CD4-positive, alpha-beta memory T cell (primary cell): ENCODE results near the gene ADM2. TPM values are rescaled to one million over a fixed set of nuclear protein-coding genes. Genes with fewer than 3 reads are reported as not detected.

Source experiments
- CTCF ChIA-PET: fragments of 350-600 bp; sonication (Branson Sonifier 250); formaldehyde crosslinking; loops from one replicate; lab custom pipeline; 2021; ENCODE audit warnings: inconsistent platforms; ENCODE audit not compliant: partially characterized antibody; lab: Charles Lee
- POLR2A ChIA-PET: fragments of 350-600 bp; sonication (Branson Sonifier 250); formaldehyde crosslinking; loops from one replicate; lab custom pipeline; 2021; ENCODE audit not compliant: partially characterized antibody; lab: Charles Lee
- DNase-seq, 5 donors: peaks; one replicate each; pipeline versions ENCODE4 v3.0.0 to v3.0.0-alpha.2; 2020 to 2022; ENCODE audit warnings: mixed read lengths in 1 of 5
- H3K27ac ChIP-seq: one replicate; pipeline ENCODE4 v1.7.0; 2013; ENCODE audit warnings: low read depth, low read length
- H3K27me3 ChIP-seq: 2 replicates; pipeline ENCODE4 v1.7.0; 2013; ENCODE audit warnings: mild to moderate bottlenecking, low read length, moderate library complexity; ENCODE audit not compliant: insufficient read depth
- H3K36me3 ChIP-seq: 2 replicates; pipeline ENCODE4 v1.7.0; 2013; ENCODE audit warnings: mild to moderate bottlenecking, low read length, moderate library complexity; ENCODE audit not compliant: insufficient read depth
- H3K4me1 ChIP-seq: 2 replicates; pipeline ENCODE4 v1.7.0; 2013; ENCODE audit warnings: mild to moderate bottlenecking, low read length, moderate library complexity; ENCODE audit not compliant: insufficient read depth
- H3K4me3 ChIP-seq, 2 donors: one replicate each; pipeline ENCODE4 v1.7.0; 2013; ENCODE audit warnings: low read length in 2 of 2, mild to moderate bottlenecking in 1 of 2
- H3K9me3 ChIP-seq, 2 donors: one replicate each; pipeline ENCODE4 v1.7.0; 2013; ENCODE audit warnings: low read length in 2 of 2, control low read depth in 1 of 2; ENCODE audit not compliant: control insufficient read depth in 1 of 2
- H3K27ac Mint-ChIP-seq, 7 donors: one replicate each; pipeline ENCODE4 v1.8.0; 2020 to 2021; ENCODE audit warnings: mixed read lengths in 7 of 7, mild to moderate bottlenecking in 6 of 7, inconsistent platforms in 3 of 7, moderate library complexity in 3 of 7
- H3K27me3 Mint-ChIP-seq, 2 donors: one replicate each; pipeline ENCODE4 v1.8.0; 2020 to 2021; ENCODE audit warnings: mixed read lengths in 2 of 2
- H3K36me3 Mint-ChIP-seq, 2 donors: one replicate each; pipeline ENCODE4 v1.8.0; 2020 to 2021; ENCODE audit warnings: mixed read lengths in 2 of 2, inconsistent platforms in 1 of 2, mild to moderate bottlenecking in 1 of 2
- H3K4me1 Mint-ChIP-seq, 4 donors: one replicate each; pipeline ENCODE4 v1.8.0; 2020 to 2021; ENCODE audit warnings: mixed read lengths in 4 of 4, mild to moderate bottlenecking in 1 of 4
- H3K4me3 Mint-ChIP-seq, 8 donors: one replicate each; pipeline ENCODE4 v1.8.0; 2020 to 2021; ENCODE audit warnings: mixed read lengths in 8 of 8, mild to moderate bottlenecking in 7 of 8, moderate library complexity in 6 of 8, inconsistent platforms in 3 of 8
- H3K9me3 Mint-ChIP-seq, 8 donors: one replicate each; pipeline ENCODE4 v1.8.0; 2020 to 2021; ENCODE audit warnings: mixed read lengths in 8 of 8, mild to moderate bottlenecking in 5 of 8, inconsistent platforms in 3 of 8, moderate library complexity in 1 of 8
- intact Hi-C: fragments of 100-400 bp; cut with micrococcal nuclease; formaldehyde crosslinking; loops from one replicate; pipeline ENCODE4 v1.15.1; 2023
- polyA plus RNA-seq, 2 donors: library from polyadenylated mRNA; unstranded; fragments of 300-500 nt; fragmentation: Illumina TruSeq; gene quantifications; one replicate each; pipeline ENCODE4 v1.2.3, GENCODE V29; 2021
- total RNA-seq, 2 experiments: library from RNA; stranded (reverse); gene quantifications; one replicate each; pipeline ENCODE4 v1.2.3, GENCODE V29; 2021

ADM2 gene
- total and polyA plus RNA-seq, 4 experiments from 2014 or later, result 0.07 to 4.5 (median 2.4) TPM

DNA sequence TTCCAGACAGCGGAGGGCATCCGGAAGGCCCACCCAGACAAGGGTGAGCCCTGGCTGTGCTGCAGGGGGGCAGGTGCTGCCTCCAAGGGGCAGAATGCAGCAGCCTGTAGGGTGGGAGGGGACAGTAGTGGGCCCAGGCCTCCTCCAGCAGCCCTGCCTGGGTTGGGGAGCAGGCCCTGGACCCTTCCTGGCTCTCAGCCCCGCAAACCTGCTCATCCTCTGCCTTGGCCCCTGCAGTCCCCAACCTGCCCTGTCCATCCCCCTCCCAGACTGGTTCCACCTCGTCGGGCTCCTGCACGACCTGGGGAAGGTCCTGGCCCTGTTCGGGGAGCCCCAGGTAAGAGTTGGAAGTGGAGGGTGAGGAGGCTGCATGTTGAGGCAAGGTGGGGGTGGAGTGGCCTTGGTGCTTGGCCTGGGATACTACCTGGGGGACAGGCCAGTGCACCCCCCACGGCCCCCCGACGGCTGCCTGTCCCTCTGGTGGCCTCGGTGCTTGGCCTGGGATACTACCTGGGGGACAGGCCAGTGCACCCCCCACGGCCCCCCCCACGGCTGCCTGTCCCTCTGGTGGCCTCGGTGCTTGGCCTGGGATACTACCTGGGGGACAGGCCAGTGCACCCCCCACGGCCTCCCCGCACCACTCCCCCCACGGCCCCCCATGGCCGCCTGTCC is 6.8 kb downstream of the ADM2 start:
- Histone ChIP-seq H3K4me3 (no peak overlapping the region), H3K36me3 (no peaks in the 10 kb centered on the region), H3K9me3 (no peaks in the 10 kb centered on the region), H3K27ac (no peak overlapping the region), H3K4me1 (peaks cover 8% of the 10 kb centered on the region), H3K27me3 (no peaks in the 10 kb centered on the region)
- ChIA-PET POLR2A (no interaction called here), CTCF (no interaction called here)
- Mint-ChIP-seq H3K4me1 (peaks cover 5 to 13% (median 6%) of the 10 kb centered on the region in 4 donors), H3K9me3 (no peaks in the 10 kb centered on the region), H3K27me3 (no peaks in the 10 kb centered on the region), H3K4me3 (no peak overlapping the region), H3K36me3 (no peaks in the 10 kb centered on the region), H3K27ac (no peak overlapping the region)
- intact Hi-C loops, result no loop called here
- no peak for DNase-seq

DNA sequence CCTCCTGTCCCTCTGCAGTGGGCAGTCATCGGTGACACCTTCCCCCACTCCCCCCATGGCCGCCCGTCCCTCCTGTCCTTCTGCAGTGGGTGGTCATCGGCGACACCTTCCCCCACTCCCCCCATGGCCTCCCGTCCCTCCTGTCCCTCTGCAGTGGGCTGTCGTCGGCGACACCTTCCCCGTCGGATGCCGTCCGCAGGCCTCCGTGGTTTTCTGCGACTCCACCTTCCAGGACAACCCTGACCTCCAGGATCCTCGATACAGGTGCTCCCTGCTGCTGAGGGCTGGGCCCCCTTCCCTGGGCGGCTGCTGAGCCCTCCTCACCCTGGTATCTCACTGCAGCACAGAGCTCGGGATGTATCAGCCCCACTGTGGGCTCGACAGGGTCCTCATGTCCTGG is 7.5 kb downstream of the ADM2 start:
- POLR2A ChIA-PET, result no interaction called here
- peaks cover 5 to 13% (median 6%) of the 10 kb centered on the region in 4 donors for H3K4me1 Mint-ChIP-seq
- H3K9me3 Mint-ChIP-seq, result no peaks in the 10 kb centered on the region
- no peak for DNase-seq
- CTCF ChIA-PET, result no interaction called here
- Histone ChIP-seq H3K36me3 (no peaks in the 10 kb centered on the region), H3K4me1 (peaks cover 8% of the 10 kb centered on the region), H3K27ac (no peak overlapping the region), H3K27me3 (no peaks in the 10 kb centered on the region), H3K9me3 (no peaks in the 10 kb centered on the region), H3K4me3 (no peak overlapping the region)
- intact Hi-C loops, result no loop called here
- H3K4me3 Mint-ChIP-seq, result no peak overlapping the region
- H3K27me3 Mint-ChIP-seq, result no peaks in the 10 kb centered on the region
- no peak overlapping the region for H3K27ac Mint-ChIP-seq
- no peaks in the 10 kb centered on the region for H3K36me3 Mint-ChIP-seq

GRCh38 chr22:50489363-50490243 is 8.3 kb downstream of the ADM2 start:
- Histone ChIP-seq H3K4me1 (peaks cover 8% of the 10 kb centered on the region), H3K36me3 (no peaks in the 10 kb centered on the region), H3K4me3 (no peak overlapping the region), H3K9me3 (no peaks in the 10 kb centered on the region), H3K27me3 (no peaks in the 10 kb centered on the region), H3K27ac (no peak overlapping the region)
- H3K9me3 Mint-ChIP-seq, result no peaks in the 10 kb centered on the region
- no peaks in the 10 kb centered on the region for H3K36me3 Mint-ChIP-seq
- no peak overlapping the region for H3K4me3 Mint-ChIP-seq
- intact Hi-C loops, result loop anchor here (10.0 kb wide), 1 partner anchor 45 kb away; no protein-coding TSS in a partner anchor
- H3K27ac Mint-ChIP-seq, result no peak overlapping the region
- H3K27me3 Mint-ChIP-seq, result no peaks in the 10 kb centered on the region
- POLR2A ChIA-PET, result no interaction called here
- CTCF ChIA-PET, result interaction anchor here (0.7 kb wide), 1 partner anchor 20 kb away, joined by 3 read pairs; no protein-coding TSS in a partner anchor
- H3K4me1 Mint-ChIP-seq, result peaks cover 5 to 13% (median 6%) of the 10 kb centered on the region in 4 donors
- no peak for DNase-seq

DNA sequence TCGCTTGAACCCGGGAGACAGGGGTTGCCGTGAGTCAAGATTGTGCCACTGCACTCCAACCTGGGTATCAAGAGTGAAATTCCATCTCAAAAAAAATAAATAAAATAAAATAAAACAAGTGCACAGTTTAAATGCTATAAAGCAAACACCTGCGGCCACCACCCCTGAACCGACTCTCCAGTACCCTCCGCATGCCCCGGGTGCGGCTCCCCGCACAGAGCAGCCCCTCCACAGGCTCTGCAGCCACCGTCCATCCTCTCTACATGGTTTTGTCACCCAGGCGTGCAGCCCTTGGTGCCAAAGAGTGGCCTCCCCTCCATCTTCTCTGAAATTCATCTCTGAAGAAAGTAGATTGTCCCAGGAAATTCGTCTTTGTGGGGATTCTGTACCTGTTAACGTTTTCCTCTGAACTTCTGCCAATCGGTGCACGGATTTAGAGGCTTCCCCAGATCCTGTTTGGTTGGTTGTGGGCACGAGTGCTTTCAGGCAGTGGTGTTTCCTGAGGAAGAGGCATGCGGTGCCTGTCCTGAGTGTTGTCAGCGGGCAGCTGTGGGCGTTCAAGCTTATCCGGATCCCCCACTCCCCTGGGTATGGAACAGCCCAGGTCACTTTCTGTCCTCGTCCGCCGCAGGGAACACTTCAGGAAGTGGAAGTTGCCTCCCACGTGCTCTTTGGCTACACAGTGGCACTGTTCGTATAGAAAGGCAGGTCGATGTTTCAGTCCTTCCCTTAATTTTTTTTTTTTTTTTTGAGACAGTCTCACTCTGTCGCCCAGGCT is 9.4 kb downstream of the ADM2 start:
- Mint-ChIP-seq H3K4me1 (peaks cover 5 to 13% (median 6%) of the 10 kb centered on the region in 4 donors), H3K9me3 (no peaks in the 10 kb centered on the region), H3K27me3 (no peaks in the 10 kb centered on the region), H3K36me3 (no peaks in the 10 kb centered on the region), H3K4me3 (peak overlapping the region in 6 of 8 donors; percentile 16 to 61 (median 46)), H3K27ac (peak overlapping the region in 3 of 7 donors; percentile 8 to 55 (median 42))
- ChIA-PET POLR2A (no interaction called here), CTCF (no interaction called here)
- Histone ChIP-seq H3K4me1 (peaks cover 8% of the 10 kb centered on the region), H3K4me3 (no peak overlapping the region), H3K9me3 (no peaks in the 10 kb centered on the region), H3K27me3 (no peaks in the 10 kb centered on the region), H3K36me3 (no peaks in the 10 kb centered on the region), H3K27ac (no peak overlapping the region)
- no peak for DNase-seq
- intact Hi-C loops, result loop anchor here (10.0 kb wide), 1 partner anchor 46 kb away; no protein-coding TSS in a partner anchor

- Histone ChIP-seq H3K4me3 (no peak overlapping the region), H3K9me3 (no peaks in the 10 kb centered on the region), H3K4me1 (peaks cover 3% of the 10 kb centered on the region), H3K36me3 (no peaks in the 10 kb centered on the region), H3K27me3 (no peaks in the 10 kb centered on the region), H3K27ac (no peak overlapping the region)
- no peaks in the 10 kb centered on the region for H3K9me3 Mint-ChIP-seq
- no peaks in the 10 kb centered on the region for H3K27me3 Mint-ChIP-seq
- intact Hi-C loops, result loop anchor here (5.0 to 10.0 kb wide), 2 partner anchors 52 to 225 kb away; partner anchors contain the start of gene MAPK11
- DNase-seq, result no peak
- H3K27ac Mint-ChIP-seq, result no peak overlapping the region
- H3K4me1 Mint-ChIP-seq, result peaks cover 0 to 5% (median under 1%) of the 10 kb centered on the region in 4 donors
- H3K36me3 Mint-ChIP-seq, result peaks cover 0 to 3% of the 10 kb centered on the region in 2 donors
- CTCF ChIA-PET, result interaction anchor here (0.7 to 3.7 kb wide), 23 partner anchors 11 to 306 kb away, joined by 3 to 25 read pairs (median 5); partner anchors contain the start of genes HDAC10, LMF2, MIOX and NCAPH2
- POLR2A ChIA-PET, result interaction anchor here (1.5 to 3.4 kb wide), 3 partner anchors 27 to 124 kb away, joined by 5 to 21 read pairs (median 12); partner anchors contain the start of gene SCO2
- H3K4me3 Mint-ChIP-seq, result no peak overlapping the region
Observed at GRCh38 chr22:50497093-50497492, 15.8 kb downstream of the ADM2 start.

DNA sequence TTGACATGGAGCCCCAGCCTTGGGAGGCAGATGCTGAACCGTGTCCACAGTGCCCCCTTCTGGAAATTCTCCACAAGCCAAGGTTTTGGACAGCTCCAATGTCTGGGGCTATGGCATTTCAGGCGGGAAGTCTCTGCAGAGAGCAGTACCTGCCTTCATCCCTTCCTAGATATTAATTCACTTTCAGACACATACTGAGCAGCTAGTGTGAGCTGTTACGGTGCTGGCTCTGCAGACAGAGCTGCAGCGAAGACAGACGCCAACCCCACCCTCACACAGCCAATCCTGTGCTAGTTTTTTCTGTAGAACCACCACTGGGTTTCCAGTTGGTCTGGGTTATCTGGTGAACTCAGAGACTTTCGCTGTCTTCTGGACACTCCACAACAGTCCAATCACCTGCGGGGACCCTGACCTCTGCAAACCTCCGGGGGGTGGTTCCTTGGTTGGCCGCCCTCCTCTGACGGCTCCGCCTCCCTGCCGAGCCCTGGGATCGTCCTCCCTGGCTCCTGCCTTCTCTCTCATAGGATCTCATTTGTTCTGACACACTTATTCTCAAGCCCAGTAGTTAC is 17.1 kb downstream of the ADM2 start:
- Mint-ChIP-seq H3K27ac (peak overlapping the region in 1 of 7 donors; percentile 30), H3K36me3 (peaks cover 0 to 3% of the 10 kb centered on the region in 2 donors), H3K4me1 (peaks cover 0 to 5% (median under 1%) of the 10 kb centered on the region in 4 donors), H3K27me3 (no peaks in the 10 kb centered on the region), H3K9me3 (no peaks in the 10 kb centered on the region), H3K4me3 (no peak overlapping the region)
- no peak overlapping the region for H3K27ac ChIP-seq
- DNase-seq, result peak; percentile 66 to 69 (median 68)
- ChIA-PET POLR2A (interaction anchor here (0.9 to 3.4 kb wide), 13 partner anchors 9 to 254 kb away, joined by 3 to 21 read pairs (median 5); partner anchors contain the start of genes ADM2, HDAC10, LMF2 and NCAPH2), CTCF (interaction anchor here (0.8 to 3.7 kb wide), 43 partner anchors 9 to 311 kb away, joined by 3 to 25 read pairs (median 5); partner anchors contain the start of genes HDAC10, LMF2, MIOX and NCAPH2)
- intact Hi-C loops, result loop anchor here (1.0 to 10.0 kb wide), 9 partner anchors 28 to 349 kb away; partner anchors contain the start of gene MAPK11
- no peaks in the 10 kb centered on the region for H3K27me3 ChIP-seq
- H3K36me3 ChIP-seq, result peaks cover 5% of the 10 kb centered on the region
- no peaks in the 10 kb centered on the region for H3K9me3 ChIP-seq
- peaks cover 3% of the 10 kb centered on the region for H3K4me1 ChIP-seq
- H3K4me3 ChIP-seq, result no peak overlapping the region
